ENCODE results near the gene SLIT3. TPM values are rescaled to one million over a fixed set of nuclear protein-coding genes. Genes with fewer than 3 reads are reported as not detected.

The SLIT3 gene
- total RNA-seq, 2 experiments from 2014 or later = 0.20 to 0.43 TPM

- Mint-ChIP-seq H3K36me3 (no peaks in the 10 kb centered on the region), H3K4me1 (no peaks in the 10 kb centered on the region), H3K27ac (no peak overlapping the region), H3K4me3 (no peak overlapping the region), H3K9me3 (no peaks in the 10 kb centered on the region), H3K27me3 (peaks cover 42% of the 10 kb centered on the region)
- no peak for DNase-seq
These were observed 408.2 kb downstream of the SLIT3 start for GRCh38 chr5:168892618-168893186.

- no peak overlapping the region for H3K27ac Mint-ChIP-seq
These were observed 409.8 kb downstream of the SLIT3 start for GRCh38 chr5:168890816-168891812.

GRCh38 chr5:168889039-168889438, 411.9 kb downstream of the SLIT3 start:
- Mint-ChIP-seq H3K27me3 (peaks cover 26% of the 10 kb centered on the region), H3K4me3 (no peak overlapping the region), H3K4me1 (no peaks in the 10 kb centered on the region), H3K27ac (no peak overlapping the region), H3K9me3 (no peaks in the 10 kb centered on the region), H3K36me3 (no peaks in the 10 kb centered on the region)
- no peak for DNase-seq

More at GRCh38 chr5:168890816-168891812, 409.8 kb downstream of the SLIT3 start:
- no peak for DNase-seq
- no peaks in the 10 kb centered on the region for H3K36me3 Mint-ChIP-seq
- no peaks in the 10 kb centered on the region for H3K4me1 Mint-ChIP-seq
- no peaks in the 10 kb centered on the region for H3K9me3 Mint-ChIP-seq
- peaks cover 33% of the 10 kb centered on the region for H3K27me3 Mint-ChIP-seq
- H3K4me3 Mint-ChIP-seq = no peak overlapping the region

GRCh38 chr5:168887931-168888330, 413.0 kb downstream of the SLIT3 start:
- H3K27ac Mint-ChIP-seq = no peak overlapping the region

GRCh38 chr5:168886157-168886556, 414.8 kb downstream of the SLIT3 start:
- H3K36me3 Mint-ChIP-seq = no peaks in the 10 kb centered on the region
- no peaks in the 10 kb centered on the region for H3K9me3 Mint-ChIP-seq
- no peak overlapping the region for H3K27ac Mint-ChIP-seq
- no peak for DNase-seq
- no peaks in the 10 kb centered on the region for H3K4me1 Mint-ChIP-seq
- H3K27me3 Mint-ChIP-seq = peaks cover 15% of the 10 kb centered on the region
- no peak overlapping the region for H3K4me3 Mint-ChIP-seq

More at GRCh38 chr5:168887931-168888330, 413.0 kb downstream of the SLIT3 start:
- no peak for DNase-seq
- H3K27me3 Mint-ChIP-seq = peaks cover 25% of the 10 kb centered on the region
- no peak overlapping the region for H3K4me3 Mint-ChIP-seq
- no peaks in the 10 kb centered on the region for H3K36me3 Mint-ChIP-seq
- H3K4me1 Mint-ChIP-seq = no peaks in the 10 kb centered on the region
- no peaks in the 10 kb centered on the region for H3K9me3 Mint-ChIP-seq

- DNase-seq = no peak
- H3K4me3 Mint-ChIP-seq = no peak overlapping the region
- H3K36me3 Mint-ChIP-seq = no peaks in the 10 kb centered on the region
- H3K27me3 Mint-ChIP-seq = peaks cover 12% of the 10 kb centered on the region
- no peaks in the 10 kb centered on the region for H3K9me3 Mint-ChIP-seq
- no peak overlapping the region for H3K27ac Mint-ChIP-seq
- H3K4me1 Mint-ChIP-seq = no peaks in the 10 kb centered on the region
These were observed 415.4 kb downstream of the SLIT3 start for GRCh38 chr5:168885324-168886120.

GRCh38 chr5:168883991-168884390, 416.9 kb downstream of the SLIT3 start:
- H3K4me3 Mint-ChIP-seq = no peak overlapping the region
- no peaks in the 10 kb centered on the region for H3K9me3 Mint-ChIP-seq
- no peak for DNase-seq
- no peaks in the 10 kb centered on the region for H3K36me3 Mint-ChIP-seq
- no peak overlapping the region for H3K27ac Mint-ChIP-seq
- H3K4me1 Mint-ChIP-seq = no peaks in the 10 kb centered on the region
- peaks cover 12% of the 10 kb centered on the region for H3K27me3 Mint-ChIP-seq

- DNase-seq = no peak
- Mint-ChIP-seq H3K4me1 (no peaks in the 10 kb centered on the region), H3K36me3 (no peaks in the 10 kb centered on the region), H3K27ac (no peak overlapping the region), H3K27me3 (peaks cover 7% of the 10 kb centered on the region), H3K9me3 (no peaks in the 10 kb centered on the region), H3K4me3 (no peak overlapping the region)
These were observed 417.6 kb downstream of the SLIT3 start for GRCh38 chr5:168883281-168883741.

- Mint-ChIP-seq H3K27me3 (peaks cover 4% of the 10 kb centered on the region), H3K4me3 (no peak overlapping the region), H3K27ac (no peak overlapping the region), H3K4me1 (no peaks in the 10 kb centered on the region), H3K36me3 (no peaks in the 10 kb centered on the region), H3K9me3 (no peaks in the 10 kb centered on the region)
- no peak for DNase-seq
These were observed 418.7 kb downstream of the SLIT3 start for GRCh38 chr5:168882283-168882682.

GRCh38 chr5:168881427-168882149, 419.4 kb downstream of the SLIT3 start:
- Mint-ChIP-seq H3K9me3 (no peaks in the 10 kb centered on the region), H3K27ac (no peak overlapping the region), H3K27me3 (peaks cover 8% of the 10 kb centered on the region), H3K4me1 (no peaks in the 10 kb centered on the region), H3K4me3 (no peak overlapping the region), H3K36me3 (no peaks in the 10 kb centered on the region)
- DNase-seq = no peak

- Mint-ChIP-seq H3K4me3 (no peak overlapping the region), H3K9me3 (no peaks in the 10 kb centered on the region), H3K27me3 (peaks cover 23% of the 10 kb centered on the region), H3K4me1 (no peaks in the 10 kb centered on the region), H3K27ac (no peak overlapping the region), H3K36me3 (no peaks in the 10 kb centered on the region)
- no peak for DNase-seq
These were observed 421.0 kb downstream of the SLIT3 start for GRCh38 chr5:168879929-168880328.

GRCh38 chr5:168879331-168879730, 421.6 kb downstream of the SLIT3 start:
- H3K27ac Mint-ChIP-seq = no peak overlapping the region
- no peaks in the 10 kb centered on the region for H3K36me3 Mint-ChIP-seq
- H3K4me1 Mint-ChIP-seq = no peaks in the 10 kb centered on the region
- peaks cover 27% of the 10 kb centered on the region for H3K27me3 Mint-ChIP-seq
- DNase-seq = no peak
- no peak overlapping the region for H3K4me3 Mint-ChIP-seq
- H3K9me3 Mint-ChIP-seq = no peaks in the 10 kb centered on the region

GRCh38 chr5:168878135-168878745, 422.7 kb downstream of the SLIT3 start:
- Mint-ChIP-seq H3K4me3 (no peak overlapping the region), H3K27ac (no peak overlapping the region), H3K27me3 (peaks cover 32% of the 10 kb centered on the region), H3K36me3 (no peaks in the 10 kb centered on the region), H3K4me1 (no peaks in the 10 kb centered on the region), H3K9me3 (no peaks in the 10 kb centered on the region)
- no peak for DNase-seq
